Measurements from ENCODE around the gene PDLIM1.
"Not testable (repeated sequence)": the region's sequence is repeated elsewhere in the genome, so short reads cannot be mapped to it uniquely, and the experiment has no call there.

Gene PDLIM1

GRCh38 chr10:95211606-95212279 lies 79.1 kb downstream of the PDLIM1 start:
- no peak for DNase-seq (ENCODE audit: low spot score)
- CTCF ChIA-PET, result interaction anchor here (0.5 to 1.5 kb wide), 2 partner anchors 11 to 151 kb away, joined by 4 to 7 read pairs; no protein-coding TSS in a partner anchor
- no peak for TF ChIP-seq CTCF (conservative IDR thresholded peaks at IDR 0.05; ENCODE audit: low read depth)
- H3K27ac ChIP-seq, result no peak overlapping the region
- POLR2A ChIA-PET (ENCODE audit: low non-redundant PET), result no interaction called here

- TF ChIP-seq CTCF (conservative IDR thresholded peaks at IDR 0.05; ENCODE audit: low read depth), result no peak
- ChIA-PET CTCF (interaction anchor here (0.6 kb wide), 1 partner anchor 30 kb away, joined by 3 read pairs; no protein-coding TSS in a partner anchor), POLR2A (ENCODE audit: low non-redundant PET) (no interaction called here)
- no peak for DNase-seq (ENCODE audit: low spot score)
- H3K27ac ChIP-seq, result no peak overlapping the region
Observed at GRCh38 chr10:95209509-95210127, 81.2 kb downstream of the PDLIM1 start.

DNA sequence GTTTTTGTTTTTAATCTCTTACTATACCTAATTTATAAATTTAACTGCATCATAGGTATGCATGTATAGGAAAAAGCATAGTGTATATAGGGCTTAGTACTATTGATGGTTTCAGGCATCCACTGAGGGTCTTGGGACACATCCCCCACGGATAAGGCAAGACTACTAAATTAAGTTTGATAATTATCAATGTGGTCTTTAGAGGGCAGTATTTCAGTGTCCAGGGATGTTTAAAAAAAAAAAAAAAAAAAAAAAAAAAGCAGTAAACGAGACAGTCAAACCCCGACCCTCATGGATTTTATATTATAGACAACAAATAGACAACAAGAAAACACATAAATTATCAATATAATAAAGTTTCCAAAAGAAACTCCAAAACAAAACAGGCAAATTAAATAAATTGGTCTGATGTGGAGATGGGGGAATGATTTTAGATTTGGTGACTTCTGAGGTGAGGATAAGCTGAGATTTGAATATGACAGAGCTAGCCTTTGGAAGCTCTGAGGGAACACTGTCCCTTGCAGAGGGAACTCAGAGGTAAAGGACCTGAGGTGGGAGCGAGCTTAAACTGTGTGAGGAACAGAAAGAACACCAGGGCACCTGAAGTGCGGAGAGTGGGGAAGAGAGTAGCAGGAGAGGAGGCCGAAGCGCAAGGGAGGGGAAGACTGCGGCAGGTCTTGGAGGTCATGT lies 82.0 kb downstream of the PDLIM1 start:
- POLR2A ChIA-PET (ENCODE audit: low non-redundant PET), result no interaction called here
- CTCF ChIA-PET, result interaction anchor here (0.5 to 0.6 kb wide), 2 partner anchors 14 to 162 kb away, joined by 3 read pairs; no protein-coding TSS in a partner anchor
- no peak overlapping the region for H3K27ac ChIP-seq
- peak; percentile 59 for TF ChIP-seq CTCF (conservative IDR thresholded peaks at IDR 0.05; ENCODE audit: low read depth)
- peak; percentile 51 for DNase-seq (ENCODE audit: low spot score)

DNA sequence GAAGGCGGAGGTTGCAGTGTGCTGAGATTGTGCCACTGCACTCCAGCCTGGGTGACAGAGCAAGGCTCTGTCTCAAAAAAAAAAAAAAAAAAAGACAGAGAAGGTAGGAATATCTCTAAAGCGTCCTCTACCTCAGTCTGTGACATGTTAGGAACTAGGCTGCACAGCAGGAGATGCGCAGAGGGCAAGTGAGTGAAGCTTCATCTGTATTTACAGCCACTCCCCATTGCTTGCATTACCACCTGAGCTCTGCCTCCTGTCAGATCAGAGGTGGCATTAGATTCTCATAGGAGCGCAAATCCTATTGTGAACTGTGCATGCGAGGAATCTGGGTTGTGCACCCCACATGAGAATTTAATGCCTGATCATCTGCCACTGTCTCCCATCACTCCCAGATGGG lies 87.9 kb downstream of the PDLIM1 start:
- DNase-seq (ENCODE audit: low spot score); H3K27ac ChIP-seq; POLR2A ChIA-PET (ENCODE audit: low non-redundant PET): not testable (repeated sequence)
- CTCF ChIA-PET, result interaction anchor here (1.1 to 2.7 kb wide), 4 partner anchors 40 to 172 kb away, joined by 3 to 18 read pairs (median 3); no protein-coding TSS in a partner anchor

DNA sequence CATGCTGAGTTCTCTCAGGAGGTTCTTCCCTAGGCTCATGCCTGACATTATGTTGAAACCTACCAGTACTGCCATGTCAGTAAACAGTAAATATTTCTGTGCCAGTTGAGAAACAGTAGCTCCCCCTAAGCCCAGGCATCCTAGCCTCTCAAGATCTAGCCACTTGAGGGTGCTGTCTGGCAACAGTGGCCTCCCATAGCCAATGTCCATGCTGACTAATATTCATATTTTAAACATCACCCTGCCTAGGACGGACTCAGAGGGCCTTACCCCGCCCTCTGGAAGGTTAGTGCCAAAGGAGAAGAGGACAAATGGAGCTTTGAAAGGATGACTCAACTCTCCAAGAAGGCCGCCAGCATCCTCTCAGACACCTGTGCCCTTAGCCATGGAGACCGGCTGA lies 89.1 kb downstream of the PDLIM1 start:
- ChIA-PET POLR2A (ENCODE audit: low non-redundant PET) (no interaction called here), CTCF (interaction anchor here (0.5 to 2.7 kb wide), 12 partner anchors 37 to 983 kb away, joined by 3 to 18 read pairs (median 3); no protein-coding TSS in a partner anchor)
- DNase-seq (ENCODE audit: low spot score), result peak; percentile 80
- TF ChIP-seq CTCF (conservative IDR thresholded peaks at IDR 0.05; ENCODE audit: low read depth), result no peak; the same call in 1 of the 2 replicates
- no peak overlapping the region for H3K27ac ChIP-seq

GRCh38 chr10:95196046-95196445 lies 94.8 kb downstream of the PDLIM1 start:
- TF ChIP-seq CTCF (conservative IDR thresholded peaks at IDR 0.05; ENCODE audit: low read depth), result no peak
- ChIA-PET CTCF (interaction anchor here (0.6 kb wide), 1 partner anchor 759 kb away, joined by 4 read pairs; no protein-coding TSS in a partner anchor), POLR2A (ENCODE audit: low non-redundant PET) (no interaction called here)
- no peak overlapping the region for H3K27ac ChIP-seq
- DNase-seq (ENCODE audit: low spot score), result no peak
